GM23338 (cell line): ENCODE measurements around the gene SYT2.

ENCODE experiments used
- EZH2 ChIP-seq: fragments of 200-600 bp; sonication (generic); IDR thresholded peaks from one replicate; pipeline ENCODE4 v1.8.0; 2017; ENCODE audit warnings: antibody characterized with exemption, mild to moderate bottlenecking, low read depth; ENCODE audit not compliant: unreplicated experiment
- POLR2AphosphoS5 ChIP-seq: IDR thresholded peaks from 2 replicates; pipeline ENCODE4 v1.6.1; 2016; ENCODE audit warnings: antibody characterized with exemption, low read depth
- TF ChIP-seq, protein P1 (sequence below): IDR thresholded peaks from one replicate; pipeline ENCODE4 v1.6.1; 2018; ENCODE audit warnings: antibody characterized with exemption; ENCODE audit not compliant: unreplicated experiment

DNA sequence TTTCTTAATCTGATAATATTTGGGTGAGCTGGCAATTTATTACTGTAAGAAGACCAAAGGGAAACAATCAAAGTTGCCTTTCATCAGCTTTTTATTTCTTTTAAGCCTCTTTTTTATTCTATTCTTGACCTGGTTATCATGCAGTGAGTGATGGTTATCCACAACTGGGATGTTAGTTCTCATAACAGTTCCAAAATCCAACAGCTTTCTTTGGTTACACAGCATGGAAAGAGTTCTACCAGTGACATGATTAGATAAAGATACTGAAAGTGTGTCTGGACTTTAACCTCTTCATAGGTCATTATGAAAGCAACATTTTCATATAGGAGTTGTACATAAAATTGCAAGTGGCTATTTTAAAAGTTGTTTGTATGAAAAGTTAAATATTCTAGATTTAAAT, 163.0 kb downstream of the SYT2 start:
- TF ChIP-seq, protein P1, sequence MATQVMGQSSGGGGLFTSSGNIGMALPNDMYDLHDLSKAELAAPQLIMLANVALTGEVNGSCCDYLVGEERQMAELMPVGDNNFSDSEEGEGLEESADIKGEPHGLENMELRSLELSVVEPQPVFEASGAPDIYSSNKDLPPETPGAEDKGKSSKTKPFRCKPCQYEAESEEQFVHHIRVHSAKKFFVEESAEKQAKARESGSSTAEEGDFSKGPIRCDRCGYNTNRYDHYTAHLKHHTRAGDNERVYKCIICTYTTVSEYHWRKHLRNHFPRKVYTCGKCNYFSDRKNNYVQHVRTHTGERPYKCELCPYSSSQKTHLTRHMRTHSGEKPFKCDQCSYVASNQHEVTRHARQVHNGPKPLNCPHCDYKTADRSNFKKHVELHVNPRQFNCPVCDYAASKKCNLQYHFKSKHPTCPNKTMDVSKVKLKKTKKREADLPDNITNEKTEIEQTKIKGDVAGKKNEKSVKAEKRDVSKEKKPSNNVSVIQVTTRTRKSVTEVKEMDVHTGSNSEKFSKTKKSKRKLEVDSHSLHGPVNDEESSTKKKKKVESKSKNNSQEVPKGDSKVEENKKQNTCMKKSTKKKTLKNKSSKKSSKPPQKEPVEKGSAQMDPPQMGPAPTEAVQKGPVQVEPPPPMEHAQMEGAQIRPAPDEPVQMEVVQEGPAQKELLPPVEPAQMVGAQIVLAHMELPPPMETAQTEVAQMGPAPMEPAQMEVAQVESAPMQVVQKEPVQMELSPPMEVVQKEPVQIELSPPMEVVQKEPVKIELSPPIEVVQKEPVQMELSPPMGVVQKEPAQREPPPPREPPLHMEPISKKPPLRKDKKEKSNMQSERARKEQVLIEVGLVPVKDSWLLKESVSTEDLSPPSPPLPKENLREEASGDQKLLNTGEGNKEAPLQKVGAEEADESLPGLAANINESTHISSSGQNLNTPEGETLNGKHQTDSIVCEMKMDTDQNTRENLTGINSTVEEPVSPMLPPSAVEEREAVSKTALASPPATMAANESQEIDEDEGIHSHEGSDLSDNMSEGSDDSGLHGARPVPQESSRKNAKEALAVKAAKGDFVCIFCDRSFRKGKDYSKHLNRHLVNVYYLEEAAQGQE: no peak
- TF ChIP-seq EZH2: no peak
- TF ChIP-seq POLR2AphosphoS5: no peak
